Nucleus accumbens (tissue), 56 donors: ENCODE results near the gene CHCHD1.
"Not testable (repeated sequence)": the region's sequence is repeated elsewhere in the genome, so short reads cannot be mapped to it uniquely, and the experiment has no call there.

Experiments used
- DNase-seq, 56 donors: peaks; one replicate each; lab custom pipeline; 2025; lab: John Stamatoyannopoulos, UW

CHCHD1 gene

GRCh38 chr10:73781879-73782748 lies at the start of gene CHCHD1:
CHCHD1 (plus strand) TSS chr10:73782048; CDS start chr10:73782076, 28 bp downstream.
- DNase-seq: peak in 55 of 56 donors; percentile 46 to 94 (median 84)

- DNase-seq: no peak
Measured at GRCh38 chr10:73732426-73732825, 49.4 kb upstream of the CHCHD1 start.

- no peak for DNase-seq
Measured at GRCh38 chr10:73732931-73733623, 48.8 kb upstream of the CHCHD1 start.

- no peak for DNase-seq
Measured at GRCh38 chr10:73734028-73734720, 47.7 kb upstream of the CHCHD1 start.

GRCh38 chr10:73734796-73735305 lies 47.0 kb upstream of the CHCHD1 start:
- DNase-seq: no peak

GRCh38 chr10:73740501-73741254 lies 41.2 kb upstream of the CHCHD1 start:
- not testable (repeated sequence) for DNase-seq

- DNase-seq: no peak
Measured at GRCh38 chr10:73742454-73742734, 39.5 kb upstream of the CHCHD1 start.

- DNase-seq: no peak
Measured at GRCh38 chr10:73743327-73743904, 38.4 kb upstream of the CHCHD1 start.

GRCh38 chr10:73743905-73744663 lies 37.8 kb upstream of the CHCHD1 start, which contains the start of gene SEC24C:
SEC24C (plus strand) TSS chr10:73744372; CDS start chr10:73746833, 2,461 bp downstream.
- DNase-seq: peak; percentile 50 to 98 (median 92)

- DNase-seq: peak in 7 of 56 donors; percentile 35 to 61 (median 47)
Measured at GRCh38 chr10:73744664-73744975, 37.2 kb upstream of the CHCHD1 start.

- DNase-seq: no peak
Measured at GRCh38 chr10:73746721-73747120, 35.1 kb upstream of the CHCHD1 start.

GRCh38 chr10:73750819-73751218 lies 31.0 kb upstream of the CHCHD1 start:
- DNase-seq: no peak

- DNase-seq: no peak
Measured at GRCh38 chr10:73756183-73756582, 25.7 kb upstream of the CHCHD1 start.

- no peak for DNase-seq
Measured at GRCh38 chr10:73758704-73759511, 22.9 kb upstream of the CHCHD1 start.

GRCh38 chr10:73759512-73760115 lies 22.2 kb upstream of the CHCHD1 start:
- no peak for DNase-seq

- DNase-seq: no peak
Measured at GRCh38 chr10:73761781-73762180, 20.1 kb upstream of the CHCHD1 start.

- DNase-seq: no peak
Measured at GRCh38 chr10:73762915-73763314, 18.9 kb upstream of the CHCHD1 start.

- DNase-seq: no peak
Measured at GRCh38 chr10:73763343-73763742, 18.5 kb upstream of the CHCHD1 start.
